ENCODE data around the gene SLX4IP.

GRCh38 chr20:10657453-10657852, 222.3 kb downstream of the SLX4IP start:
- no peak for TF ChIP-seq NRL (CRISPR knock-in tag; IDR thresholded peaks at IDR 0.05; ENCODE audit: borderline replicate concordance)
- no peak for TF ChIP-seq POLR2A (IDR thresholded peaks at IDR 0.05; ENCODE audit: insufficient read depth in 1 of 2, low read depth in 2 of 2, low read length in 2 of 2)
